GM20000 (cell line): ENCODE results near the gene WDR27.
"Not testable (repeated sequence)": the region's sequence is repeated elsewhere in the genome, so short reads cannot be mapped to it uniquely, and the experiment has no call there.

Experiments used
- DNase-seq: peaks from one replicate; pipeline ENCODE4 v3.0.0; 2012; ENCODE audit warnings: low spot score
- CTCF ChIP-seq: IDR thresholded peaks from 2 replicates; pipeline ENCODE4 v1.5.1; 2012; ENCODE audit warnings: mild to moderate bottlenecking, control low read depth; ENCODE audit errors: extremely low read depth, missing control alignments

Gene WDR27

GRCh38 chr6:169648092-169648491 lies 53.7 kb downstream of the WDR27 start:
- no peak for DNase-seq

GRCh38 chr6:169647637-169648036 lies 54.2 kb downstream of the WDR27 start:
- no peak for DNase-seq
- no peak for TF ChIP-seq CTCF

More at GRCh38 chr6:169648092-169648491, 53.7 kb downstream of the WDR27 start:
- no peak for TF ChIP-seq CTCF

GRCh38 chr6:169646906-169647567 lies 54.8 kb downstream of the WDR27 start:
- TF ChIP-seq CTCF = no peak
- DNase-seq = no peak

GRCh38 chr6:169645459-169645858 lies 56.4 kb downstream of the WDR27 start:
- DNase-seq = not testable (repeated sequence)

GRCh38 chr6:169643521-169643920 lies 58.3 kb downstream of the WDR27 start:
- no peak for TF ChIP-seq CTCF
- DNase-seq = no peak

GRCh38 chr6:169642455-169642854 lies 59.4 kb downstream of the WDR27 start:
- no peak for DNase-seq
- no peak for TF ChIP-seq CTCF

GRCh38 chr6:169641461-169642085 lies 60.3 kb downstream of the WDR27 start:
- no peak for TF ChIP-seq CTCF
- DNase-seq = no peak

GRCh38 chr6:169640983-169641382 lies 60.8 kb downstream of the WDR27 start:
- DNase-seq = no peak
- no peak for TF ChIP-seq CTCF
